CD14-positive monocyte (primary cell): ENCODE measurements around the gene CDH22. TPM values are rescaled to one million over a fixed set of nuclear protein-coding genes. Genes with fewer than 3 reads are reported as not detected.

Experiments
- DNase-seq, 3 donors: peaks; one replicate each; pipeline ENCODE4 v3.0.0-alpha.2; 2011 to 2022
- H2AFZ ChIP-seq: 2 replicates; pipeline ENCODE4 v1.6.0; 2012; ENCODE audit warnings: mild to moderate bottlenecking, low read depth, low read length, inconsistent platforms; ENCODE audit not compliant: insufficient read depth, poor library complexity, severe bottlenecking
- H3K27ac ChIP-seq, 2 donors: 1 replicate in 1 of 2; 2 replicates in 1 of 2; pipeline ENCODE4 v1.5.1; 2012 to 2013; ENCODE audit warnings: low read length in 2 of 2, control low read depth in 1 of 2, inconsistent platforms in 1 of 2, low read depth in 1 of 2, mild to moderate bottlenecking in 1 of 2
- H3K27me3 ChIP-seq, 2 donors: one replicate each; pipeline versions ENCODE4 v1.6.0 to v1.6.1; 2011 to 2013; ENCODE audit warnings: low read length in 2 of 2; ENCODE audit not compliant: control insufficient read depth in 2 of 2, insufficient read depth in 2 of 2
- H3K36me3 ChIP-seq, 2 donors: replicated peaks in 1 of 2; 1 replicate in 1 of 2; 2 replicates in 1 of 2; pipeline versions ENCODE4 v1.5.1 to v1.6.1; 2012 to 2013; ENCODE audit warnings: low read length in 2 of 2, control low read depth in 1 of 2, inconsistent platforms in 1 of 2, mild to moderate bottlenecking in 1 of 2; ENCODE audit not compliant: insufficient read depth in 2 of 2, control insufficient read depth in 1 of 2
- H3K4me1 ChIP-seq, 2 donors: 1 replicate in 1 of 2; 2 replicates in 1 of 2; pipeline versions ENCODE4 v1.5.1 to v1.6.1; 2012 to 2013; ENCODE audit warnings: low read length in 2 of 2, control low read depth in 1 of 2, inconsistent platforms in 1 of 2, mild to moderate bottlenecking in 1 of 2, moderate library complexity in 1 of 2; ENCODE audit not compliant: insufficient read depth in 2 of 2, control insufficient read depth in 1 of 2
- H3K4me2 ChIP-seq: replicated peaks from 2 replicates; pipeline ENCODE3; 2012; ENCODE audit warnings: low read length, moderate library complexity, mild to moderate bottlenecking; ENCODE audit not compliant: poor library complexity, severe bottlenecking; ENCODE audit errors: extremely low read depth
- H3K4me3 ChIP-seq, 3 experiments: fragments of 200-600 bp in 1 of 3; sonication (generic) in 1 of 3; replicated peaks in 1 of 3; 1 replicate in 2 of 3; 2 replicates in 1 of 3; pipeline ENCODE4 v1.5.1; 2011 to 2013; ENCODE audit warnings: low read length in 3 of 3, mild to moderate bottlenecking in 3 of 3, control low read depth in 2 of 3, low read depth in 2 of 3, inconsistent platforms in 1 of 3, moderate library complexity in 1 of 3
- H3K79me2 ChIP-seq: 2 replicates; pipeline ENCODE4 v1.6.0; 2012; ENCODE audit warnings: mild to moderate bottlenecking, control low read depth, inconsistent platforms, low read length, moderate library complexity; ENCODE audit not compliant: insufficient read depth
- H3K9ac ChIP-seq: 2 replicates; pipeline ENCODE4 v1.6.0; 2017; ENCODE audit warnings: low read length, mild to moderate bottlenecking; ENCODE audit not compliant: insufficient read depth, poor library complexity, severe bottlenecking
- H3K9me3 ChIP-seq, 2 donors: replicated peaks in 1 of 2; 1 replicate in 1 of 2; 2 replicates in 1 of 2; pipeline versions ENCODE4 v1.5.1 to v1.6.1; 2012 to 2013; ENCODE audit warnings: low read length in 2 of 2, control low read depth in 1 of 2; ENCODE audit not compliant: control insufficient read depth in 1 of 2, insufficient read depth in 1 of 2
- H4K20me1 ChIP-seq: 2 replicates; pipeline ENCODE4 v1.6.0; 2012; ENCODE audit warnings: mild to moderate bottlenecking, low read length, control low read depth, moderate library complexity; ENCODE audit not compliant: insufficient read depth
- H3K27ac Mint-ChIP-seq, 7 donors: one replicate each; pipeline ENCODE4 v1.8.0; 2020; ENCODE audit warnings: mild to moderate bottlenecking in 7 of 7, mixed read lengths in 7 of 7, moderate library complexity in 6 of 7, inconsistent platforms in 2 of 7
- H3K27me3 Mint-ChIP-seq, 3 donors: one replicate each; pipeline ENCODE4 v1.8.0; 2021 to 2022; ENCODE audit warnings: low read depth in 3 of 3, mild to moderate bottlenecking in 3 of 3, mixed read lengths in 3 of 3, moderate library complexity in 3 of 3, inconsistent platforms in 1 of 3
- H3K36me3 Mint-ChIP-seq, 2 donors: one replicate each; pipeline ENCODE4 v1.8.0; 2020; ENCODE audit warnings: mixed read lengths in 2 of 2, inconsistent platforms in 1 of 2, mild to moderate bottlenecking in 1 of 2
- H3K4me1 Mint-ChIP-seq: one replicate; pipeline ENCODE4 v1.8.0; 2020; ENCODE audit warnings: mild to moderate bottlenecking, mixed read lengths
- H3K4me3 Mint-ChIP-seq, 2 donors: one replicate each; pipeline ENCODE4 v1.8.0; 2020; ENCODE audit warnings: mild to moderate bottlenecking in 2 of 2, mixed read lengths in 2 of 2, moderate library complexity in 1 of 2
- H3K9me3 Mint-ChIP-seq, 7 donors: one replicate each; pipeline ENCODE4 v1.8.0; 2020 to 2022; ENCODE audit warnings: mixed read lengths in 7 of 7, mild to moderate bottlenecking in 6 of 7, moderate library complexity in 6 of 7, inconsistent platforms in 2 of 7
- WGBS: methylation state at CpG from one replicate; pipeline ENCODE4 v1.1.5; 2013; ENCODE audit warnings: missing lambda C conversion rate; ENCODE audit not compliant: insufficient coverage; 5-methylcytosine and 5-hydroxymethylcytosine counted together
- intact Hi-C, 2 donors: fragments of 100-400 bp; cut with micrococcal nuclease; formaldehyde crosslinking; loops; one replicate each; pipeline versions ENCODE4 v1.15.0 to v1.15.1; 2023
- polyA plus RNA-seq, 3 donors: library from polyadenylated mRNA; depleted of rRNA in 1 of 3; unstranded in 2 of 3; stranded (reverse) in 1 of 3; fragments of 300-500 nt in 2 of 3; fragments of >200 nt in 1 of 3; fragmentation: Illumina TruSeq in 2 of 3; gene quantifications; 1 replicate in 2 of 3; 2 replicates in 1 of 3; pipeline ENCODE4 v1.2.3, GENCODE V29; 2012 to 2021
- TF ChIP-seq, protein P1 (sequence below): fragments of 200-600 bp; IDR thresholded peaks from one replicate; pipeline ENCODE4 v1.8.0; 2022; ENCODE audit warnings: antibody characterized with exemption, mild to moderate bottlenecking

The CDH22 gene
- polyA plus RNA-seq, 3 donors = not detected

GRCh38 chr20:46305973-46306360 is 2.3 kb downstream of the CDH22 start:
- Mint-ChIP-seq H3K9me3 (peaks cover 0 to 5% (median 2%) of the 10 kb centered on the region in 7 donors), H3K27ac (no peak overlapping the region), H3K36me3 (peaks cover 0 to 2% of the 10 kb centered on the region in 2 donors), H3K4me1 (peaks cover 7% of the 10 kb centered on the region), H3K4me3 (peak overlapping the region in 1 of 2 donors; percentile 46), H3K27me3 (peaks cover 54 to 71% (median 62%) of the 10 kb centered on the region in 3 donors)
- TF ChIP-seq, protein P1, sequence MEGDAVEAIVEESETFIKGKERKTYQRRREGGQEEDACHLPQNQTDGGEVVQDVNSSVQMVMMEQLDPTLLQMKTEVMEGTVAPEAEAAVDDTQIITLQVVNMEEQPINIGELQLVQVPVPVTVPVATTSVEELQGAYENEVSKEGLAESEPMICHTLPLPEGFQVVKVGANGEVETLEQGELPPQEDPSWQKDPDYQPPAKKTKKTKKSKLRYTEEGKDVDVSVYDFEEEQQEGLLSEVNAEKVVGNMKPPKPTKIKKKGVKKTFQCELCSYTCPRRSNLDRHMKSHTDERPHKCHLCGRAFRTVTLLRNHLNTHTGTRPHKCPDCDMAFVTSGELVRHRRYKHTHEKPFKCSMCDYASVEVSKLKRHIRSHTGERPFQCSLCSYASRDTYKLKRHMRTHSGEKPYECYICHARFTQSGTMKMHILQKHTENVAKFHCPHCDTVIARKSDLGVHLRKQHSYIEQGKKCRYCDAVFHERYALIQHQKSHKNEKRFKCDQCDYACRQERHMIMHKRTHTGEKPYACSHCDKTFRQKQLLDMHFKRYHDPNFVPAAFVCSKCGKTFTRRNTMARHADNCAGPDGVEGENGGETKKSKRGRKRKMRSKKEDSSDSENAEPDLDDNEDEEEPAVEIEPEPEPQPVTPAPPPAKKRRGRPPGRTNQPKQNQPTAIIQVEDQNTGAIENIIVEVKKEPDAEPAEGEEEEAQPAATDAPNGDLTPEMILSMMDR = no peak
- Histone ChIP-seq H3K4me3 (no peak overlapping the region), H2AFZ (no peak overlapping the region), H3K27ac (no peak overlapping the region), H3K4me2 (no peak overlapping the region), H3K4me1 (peaks cover 7 to 18% of the 10 kb centered on the region in 2 donors), H3K36me3 (no peaks in the 10 kb centered on the region), H3K27me3 (peaks cover 43 to 59% of the 10 kb centered on the region in 2 donors), H3K9me3 (peaks cover 0 to 15% of the 10 kb centered on the region in 2 donors), H3K79me2 (no peaks in the 10 kb centered on the region), H4K20me1 (no peaks in the 10 kb centered on the region), H3K9ac (no peak overlapping the region)
- intact Hi-C loops = no loop called here
- DNase-seq = no peak
- 87% methylated on average over 8 of the region's 9 CpGs for WGBS

GRCh38 chr20:46305331-46305972 is 2.8 kb downstream of the CDH22 start:
- intact Hi-C loops = no loop called here
- Histone ChIP-seq H3K9me3 (peaks cover 0 to 10% of the 10 kb centered on the region in 2 donors), H3K36me3 (no peaks in the 10 kb centered on the region), H3K4me3 (no peak overlapping the region), H3K9ac (no peak overlapping the region), H3K4me2 (no peak overlapping the region), H2AFZ (no peak overlapping the region), H3K27ac (no peak overlapping the region), H4K20me1 (no peaks in the 10 kb centered on the region), H3K79me2 (no peaks in the 10 kb centered on the region), H3K4me1 (peaks cover 7 to 18% of the 10 kb centered on the region in 2 donors), H3K27me3 (peaks cover 38 to 54% of the 10 kb centered on the region in 2 donors)
- Mint-ChIP-seq H3K4me1 (peaks cover 7% of the 10 kb centered on the region), H3K27ac (no peak overlapping the region), H3K36me3 (peaks cover 0 to 2% of the 10 kb centered on the region in 2 donors), H3K4me3 (peak overlapping the region in 1 of 2 donors; percentile 49), H3K27me3 (peaks cover 49 to 65% (median 57%) of the 10 kb centered on the region in 3 donors), H3K9me3 (peaks cover 0 to 5% (median 2%) of the 10 kb centered on the region in 7 donors)
- WGBS = 23% methylated on average over 7 of the region's 12 CpGs
- TF ChIP-seq, protein P1 = no peak
- DNase-seq = no peak
